Keratinocyte (primary cell): ENCODE measurements around the gene TTLL5.

Experiments used
- CTCF ChIP-seq, 3 experiments: IDR thresholded peaks in 1 of 3; conservative IDR thresholded peaks in 1 of 3; optimal IDR thresholded peaks in 1 of 3; 2 replicates in 2 of 3; 3 replicates in 1 of 3; pipeline versions ENCODE3 to v1.5.1; 2011; ENCODE audit warnings: low read length in 3 of 3, mild to moderate bottlenecking in 3 of 3, moderate library complexity in 2 of 3, control low read depth in 1 of 3, inconsistent platforms in 1 of 3; ENCODE audit not compliant: insufficient read depth in 2 of 3; ENCODE audit errors: extremely low read depth in 1 of 3
- EZH2 ChIP-seq: IDR thresholded peaks from one replicate; pipeline ENCODE4 v1.6.1; 2012; ENCODE audit warnings: inconsistent platforms, mild to moderate bottlenecking, low read length, moderate library complexity

GRCh38 chr14:75978249-75978731 is 317.2 kb downstream of the TTLL5 start:
- TF ChIP-seq EZH2 = no peak
- no peak for TF ChIP-seq CTCF (optimal IDR thresholded peaks at IDR 0.05 in 1 of 3, IDR thresholded peaks at IDR 0.05 in 1 of 3, conservative IDR thresholded peaks at IDR 0.05 in 1 of 3; ENCODE audit: extremely low read depth in 1 of 3, insufficient read depth in 2 of 3, low read length in 3 of 3)
